HepG2 (cell line): ENCODE results near the gene MDH2. TPM values are rescaled to one million over a fixed set of nuclear protein-coding genes. Genes with fewer than 3 reads are reported as not detected.
"Not testable (repeated sequence)": the region's sequence is repeated elsewhere in the genome, so short reads cannot be mapped to it uniquely, and the experiment has no call there.

ENCODE experiments used
- ATAC-seq: fragments of 200-7000 bp; cut with Tn5 transposase; 3 replicates; pipeline ENCODE4 v1.9.1; 2020; ENCODE audit warnings: mild to moderate bottlenecking, moderate library complexity
- BruUV-seq: library from RNA; stranded (reverse); fragments of 400-500 nt; replicated peaks from 2 replicates; lab custom pipeline; 2021; lab: Mats Ljungman, UMichigan
- CTCF ChIA-PET: fragments of 300-600 bp; formaldehyde crosslinking; extraction: SDS; loops from one replicate; lab custom pipeline; 2021; ENCODE audit warnings: low total read pairs, inconsistent platforms, low intra/inter-chr PET ratio; lab: Yijun Ruan, JAX
- POLR2A ChIA-PET: fragments of 350-600 bp; sonication (Branson Sonifier 250); formaldehyde crosslinking; loops from one replicate; lab custom pipeline; 2020; ENCODE audit warnings: antibody characterized with exemption, inconsistent platforms; lab: Yijun Ruan, JAX
- DNase-seq: peaks from one replicate; pipeline ENCODE4 v3.0.0-alpha.2; 2015; ENCODE audit warnings: low spot score
- FAIRE-seq: peaks from 3 replicates; lab custom pipeline; 2011; peaks lifted over from hg19 to GRCh38; lab: Jason Lieb, UNC
- H2AFZ ChIP-seq: one replicate; pipeline ENCODE4 v1.6.1; 2011; ENCODE audit warnings: low read length, inconsistent platforms
- H3K27ac ChIP-seq: fragments of 300-600 bp; 3 replicates; pipeline ENCODE4 v1.8.0; 2011; ENCODE audit warnings: mixed run types, mild to moderate bottlenecking, mixed read lengths, low read length, inconsistent platforms; ENCODE audit not compliant: insufficient read depth; ENCODE audit errors: extremely low read length
- H3K27me3 ChIP-seq, 2 experiments: fragments of 200-600 bp in 1 of 2; 2 replicates in 1 of 2; 3 replicates in 1 of 2; pipeline versions ENCODE4 v1.6.0 to v1.8.0; 2011; ENCODE audit warnings: low read length in 2 of 2, mild to moderate bottlenecking in 2 of 2, moderate library complexity in 2 of 2, inconsistent platforms in 1 of 2; ENCODE audit not compliant: insufficient read depth in 2 of 2, control insufficient read depth in 1 of 2
- H3K36me3 ChIP-seq, 2 experiments: fragments of 200-600 bp in 1 of 2; replicated peaks in 1 of 2; 2 replicates in 1 of 2; 3 replicates in 1 of 2; pipeline versions ENCODE4 v1.5.1 to v1.8.0; 2011; ENCODE audit warnings: low read length in 2 of 2, inconsistent platforms in 1 of 2; ENCODE audit not compliant: insufficient read depth in 2 of 2, control insufficient read depth in 1 of 2
- H3K4me1 ChIP-seq: 2 replicates; pipeline ENCODE4 v1.5.1; 2012; ENCODE audit warnings: low read length, inconsistent platforms; ENCODE audit not compliant: insufficient read depth
- H3K4me2 ChIP-seq: 2 replicates; pipeline ENCODE4 v1.6.0; 2011; ENCODE audit warnings: low read depth, low read length, inconsistent platforms
- H3K4me3 ChIP-seq, 3 experiments: fragments of 200-600 bp in 1 of 3; sonication (generic), shearing (Covaris generic) in 1 of 3; replicated peaks in 1 of 3; 2 replicates each; pipeline ENCODE4 v1.5.1; 2011 to 2016; ENCODE audit warnings: low read length in 3 of 3, inconsistent platforms in 2 of 3, low read depth in 2 of 3, mild to moderate bottlenecking in 2 of 3, control low read depth in 1 of 3, mixed read lengths in 1 of 3; ENCODE audit not compliant: insufficient read depth in 1 of 3
- H3K79me2 ChIP-seq: one replicate; pipeline ENCODE4 v1.6.1; 2011; ENCODE audit warnings: low read length, inconsistent platforms; ENCODE audit not compliant: insufficient read depth
- H3K9ac ChIP-seq: 2 replicates; pipeline ENCODE4 v1.6.0; 2011; ENCODE audit warnings: mild to moderate bottlenecking, low read depth, low read length, inconsistent platforms; ENCODE audit not compliant: insufficient read depth
- H3K9me3 ChIP-seq: 2 replicates; pipeline ENCODE4 v1.5.1; 2012; ENCODE audit warnings: mild to moderate bottlenecking, low read length
- H4K20me1 ChIP-seq: 2 replicates; pipeline ENCODE4 v1.6.0; 2011; ENCODE audit warnings: inconsistent platforms, mild to moderate bottlenecking, low read length, moderate library complexity; ENCODE audit not compliant: insufficient read depth
- ZNF569 ChIP-seq: sonication (generic); formaldehyde crosslinking; IDR thresholded peaks from 2 replicates; pipeline ENCODE4 v1.5.0; 2020; ENCODE audit warnings: mild to moderate bottlenecking, missing genetic modification reagents, moderate library complexity, borderline replicate concordance
- ZNF646 ChIP-seq: sonication (generic); formaldehyde crosslinking; IDR thresholded peaks from 2 replicates; pipeline ENCODE4 v1.9.0; 2021; ENCODE audit warnings: mild to moderate bottlenecking, missing genetic modification reagents
- WGBS: methylation state at CpG from one replicate; pipeline ENCODE4 v1.1.6; 2017; ENCODE audit warnings: low lambda C conversion rate; 5-methylcytosine and 5-hydroxymethylcytosine counted together
- in situ Hi-C: cut with HindIII; loops from 2 replicates; pipeline ENCODE4 v1.10.0; 2017; ENCODE audit warnings: low pct_unique_long_range_greater_than_20kb; ENCODE audit not compliant: extremely low pct_ligation_motif_present
- intact Hi-C: fragments of 100-400 bp; cut with micrococcal nuclease; formaldehyde crosslinking; loops from one replicate; pipeline ENCODE4 v1.10.0; 2022; ENCODE audit not compliant: unreplicated experiment
- polyA plus RNA-seq, 8 experiments: library from polyadenylated mRNA; depleted of rRNA in 3 of 8; stranded (reverse) in 7 of 8; unstranded in 1 of 8; fragments of >200 nt; fragmentation: Illumina TruSeq in 4 of 8; extraction: Trizol in 4 of 8; gene quantifications; 2 replicates each; pipeline versions ENCODE4 v1.2.1 to v1.2.3, GENCODE V29; 2011 to 2016; ENCODE audit warnings: low read depth in 4 of 8, missing spikeins in 1 of 8, mixed read lengths in 1 of 8; ENCODE audit not compliant: insufficient read depth in 1 of 8
- total RNA-seq, 5 experiments: library from RNA; depleted of rRNA; stranded (reverse); fragments of >200 nt; fragmentation: Illumina TruSeq; extraction: Trizol; gene quantifications; 2 replicates each; pipeline ENCODE4 v1.2.3, GENCODE V29; 2016; ENCODE audit warnings: low read depth in 1 of 5

MDH2 gene
- total and polyA plus RNA-seq, 2 of the 13 experiments (the other 11 are each of a cell fraction or from before 2014, with no cell fraction given), result 81.4 to 90.3 TPM

DNA sequence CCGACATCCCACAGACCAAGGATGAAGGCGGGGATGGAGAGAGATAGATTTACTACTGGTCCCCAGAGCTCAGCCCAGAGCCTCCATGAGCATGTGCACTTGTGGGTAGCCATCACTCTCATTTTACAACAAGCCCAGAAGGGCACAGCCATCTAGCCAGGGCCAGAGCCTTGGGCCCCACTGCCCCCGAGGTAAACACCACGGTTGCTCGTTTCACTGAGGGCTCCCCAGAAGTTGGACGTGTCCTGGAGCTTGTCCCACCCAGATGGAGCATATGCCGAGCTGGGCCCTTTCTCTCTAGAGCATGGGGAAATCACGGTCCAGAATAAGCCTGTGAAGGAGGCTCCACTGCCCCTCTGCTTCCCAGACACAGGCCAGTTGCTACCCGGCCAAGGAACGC is 44.6 kb upstream of the MDH2 start (continued):
- no peak for TF ChIP-seq ZNF646 (CRISPR knock-in tag)
- TF ChIP-seq ZNF569 (CRISPR knock-in tag), result no peak

- H3K36me3 ChIP-seq, result peaks cover 4 to 32% of the 10 kb centered on the region in 2 experiments; a peak in 4 of 5 replicates
- H2AFZ ChIP-seq, H3K27me3 ChIP-seq, in situ Hi-C loops, H3K4me2 ChIP-seq, H3K27ac ChIP-seq, DNase-seq, ATAC-seq, CTCF ChIA-PET, H3K9ac ChIP-seq, H3K4me1 ChIP-seq, H3K4me3 ChIP-seq, POLR2A ChIA-PET, intact Hi-C loops, BruUV-seq, FAIRE-seq, H3K79me2 ChIP-seq, H4K20me1 ChIP-seq, H3K9me3 ChIP-seq: not testable (repeated sequence)
- whole genome bisulfite sequencing, result 100% methylated on average over 4 of the region's 4 CpGs
Measured at GRCh38 chr7:76005004-76005403, 42.9 kb upstream of the MDH2 start.
